Motor neuron (in vitro differentiated cells): Measurements from ENCODE around the gene COMMD7. TPM values are rescaled to one million over a fixed set of nuclear protein-coding genes. Genes with fewer than 3 reads are reported as not detected.
"Not testable (repeated sequence)": the region's sequence is repeated elsewhere in the genome, so short reads cannot be mapped to it uniquely, and the experiment has no call there.

ENCODE experiments used
- ATAC-seq, 8 experiments: fragments of 200-7000 bp; cut with Tn5 transposase; replicated peaks in 6 of 8; 2 replicates each; pipeline ENCODE4 v1.8.0; 2021; ENCODE audit warnings: mild to moderate bottlenecking in 8 of 8, moderate library complexity in 8 of 8
- H3K27ac ChIP-seq, 2 donors: fragments of 250-450 bp; sonication (Bioruptor Pico); 2 replicates each; pipeline ENCODE4 v1.9.0; 2021; ENCODE audit warnings: antibody characterized with exemption in 2 of 2, mild to moderate bottlenecking in 2 of 2, moderate library complexity in 1 of 2
- H3K4me1 ChIP-seq, 2 donors: fragments of 250-450 bp; sonication (Bioruptor Pico); replicated peaks in 1 of 2; 2 replicates each; pipeline ENCODE4 v1.6.1; 2021; ENCODE audit warnings: antibody characterized with exemption in 2 of 2, mild to moderate bottlenecking in 2 of 2, moderate library complexity in 1 of 2
- H3K4me3 ChIP-seq, 5 donors: fragments of 250-450 bp; sonication (Bioruptor Pico); 2 replicates each; pipeline ENCODE4 v1.9.0; 2021; ENCODE audit warnings: antibody characterized with exemption in 5 of 5, mild to moderate bottlenecking in 5 of 5, moderate library complexity in 4 of 5
- WGBS, 10 experiments: fragments of 450-650 bp; shearing (Covaris generic); methylation state at CpG; one replicate each; pipeline ENCODE4 v1.0.0; 2022; 5-methylcytosine and 5-hydroxymethylcytosine counted together
- in situ Hi-C, 9 experiments: fragments of 400-800 bp; cut with MboI; loops; one replicate each; pipeline ENCODE4 v1.15.0; 2021; ENCODE audit warnings: low sequenced_read_pairs in 9 of 9, low pct_unique_long_range_greater_than_20kb in 2 of 9; ENCODE audit not compliant: unreplicated experiment in 9 of 9
- total RNA-seq, 8 experiments: library from RNA; unstranded; fragments of 300-600 nt; gene quantifications; 2 replicates each; pipeline versions ENCODE4 v1.2.3 to v1.2.4, GENCODE V29; 2022

Gene COMMD7
- total RNA-seq, 8 experiments from 2014 or later, result 14.1 to 35.3 (median 17.5) TPM

DNA sequence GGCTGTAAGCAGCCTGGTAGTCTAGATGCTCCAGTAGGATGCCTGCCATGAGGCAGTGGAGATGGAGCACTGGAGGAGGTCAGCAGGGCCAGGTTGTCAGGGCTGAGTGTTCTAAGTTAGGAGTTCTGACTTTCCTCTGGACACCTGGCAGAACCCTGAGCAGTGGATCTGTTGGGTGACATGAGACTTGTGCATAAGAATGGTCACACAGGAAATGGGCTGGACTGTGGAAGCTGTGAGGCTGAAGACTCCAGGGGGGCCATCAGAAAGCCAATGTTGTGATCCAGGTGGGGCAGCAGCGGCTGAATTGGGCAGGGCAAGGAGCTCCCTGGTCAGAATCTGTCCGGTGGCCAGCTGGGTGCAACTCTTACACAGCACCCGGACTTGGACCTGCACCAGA, 45.7 kb downstream of the COMMD7 start:
- Histone ChIP-seq H3K4me1 (no peaks in the 10 kb centered on the region), H3K27ac (no peak overlapping the region), H3K4me3 (no peak overlapping the region)
- ATAC-seq, result no peak
- 80% methylated on average over 1 of the region's 3 CpGs; no CpG with 5 or more reads in 9 of the 10 experiments for WGBS, 10 experiments
- in situ Hi-C loops, result no loop called here

DNA sequence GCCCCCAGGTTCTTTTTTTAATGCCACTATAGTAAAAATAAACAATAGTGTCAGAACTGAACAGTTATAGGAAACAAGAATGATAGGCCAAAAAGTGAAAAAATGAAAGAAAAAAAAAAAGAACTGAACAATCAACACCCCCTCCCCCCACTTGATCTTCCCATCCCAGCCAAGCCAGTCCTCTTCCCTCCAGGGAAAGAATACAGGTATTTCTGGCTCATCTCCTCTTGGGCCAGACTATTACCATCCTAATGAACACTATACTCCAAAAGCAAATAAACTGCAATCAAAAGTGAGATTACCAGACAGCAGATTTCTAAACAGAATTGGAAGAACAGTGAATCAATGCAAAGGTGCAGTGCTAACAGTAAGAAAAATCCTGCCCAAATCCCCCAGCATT, 48.2 kb downstream of the COMMD7 start:
- Histone ChIP-seq H3K27ac (no peak overlapping the region), H3K4me1 (no peaks in the 10 kb centered on the region), H3K4me3 (no peak overlapping the region)
- in situ Hi-C loops, result no loop called here
- ATAC-seq, result no peak

- H3K27ac ChIP-seq, H3K4me1 ChIP-seq, H3K4me3 ChIP-seq, in situ Hi-C loops: not testable (repeated sequence)
- WGBS, 10 experiments, result no CpG with 5 or more reads among the region's 1 CpG
- ATAC-seq, result peak in 1 of 8 experiments; percentile 15
Measured at GRCh38 chr20:32688966-32689365, 54.3 kb downstream of the COMMD7 start.

GRCh38 chr20:32687180-32687532, 56.1 kb downstream of the COMMD7 start:
- Histone ChIP-seq H3K4me1 (no peaks in the 10 kb centered on the region), H3K4me3 (no peak overlapping the region), H3K27ac (no peak overlapping the region)
- in situ Hi-C loops, result no loop called here
- 84 to 100% (median 95%) methylated on average over 1 to 4 of the region's 9 CpGs; no CpG with 5 or more reads in 5 of the 10 experiments for WGBS, 10 experiments
- no peak for ATAC-seq

- in situ Hi-C loops, result no loop called here
- no peak for ATAC-seq
- H3K27ac ChIP-seq, result no peak overlapping the region
- no peak overlapping the region for H3K4me3 ChIP-seq
- H3K4me1 ChIP-seq, result peaks cover 0 to 3% of the 10 kb centered on the region in 2 donors
- WGBS, 10 experiments, result 85 to 100% (median 96%) methylated on average over 1 to 7 of the region's 10 CpGs; no CpG with 5 or more reads in 3 of the 10 experiments
Measured at GRCh38 chr20:32686530-32687179, 56.6 kb downstream of the COMMD7 start.

- in situ Hi-C loops, result no loop called here
- ATAC-seq, result peak in 3 of 8 experiments; percentile 60 to 81 (median 65)
- Histone ChIP-seq H3K27ac (no peak overlapping the region), H3K4me3 (no peak overlapping the region), H3K4me1 (peaks cover 3 to 9% of the 10 kb centered on the region in 2 donors)
- 3 to 86% (median 47%) methylated on average over 2 to 8 of the region's 17 CpGs; no CpG with 5 or more reads in 1 of the 10 experiments for WGBS, 10 experiments
Measured at GRCh38 chr20:32685541-32686529, 57.4 kb downstream of the COMMD7 start.

GRCh38 chr20:32682508-32682987, 60.7 kb downstream of the COMMD7 start:
- WGBS, 10 experiments, result 63 to 100% (median 89%) methylated on average over 2 to 9 of the region's 11 CpGs; no CpG with 5 or more reads in 3 of the 10 experiments
- in situ Hi-C loops, result no loop called here
- ATAC-seq, result no peak
- peaks cover 13 to 19% of the 10 kb centered on the region in 2 donors for H3K4me1 ChIP-seq
- H3K4me3 ChIP-seq, result no peak overlapping the region
- no peak overlapping the region for H3K27ac ChIP-seq

DNA sequence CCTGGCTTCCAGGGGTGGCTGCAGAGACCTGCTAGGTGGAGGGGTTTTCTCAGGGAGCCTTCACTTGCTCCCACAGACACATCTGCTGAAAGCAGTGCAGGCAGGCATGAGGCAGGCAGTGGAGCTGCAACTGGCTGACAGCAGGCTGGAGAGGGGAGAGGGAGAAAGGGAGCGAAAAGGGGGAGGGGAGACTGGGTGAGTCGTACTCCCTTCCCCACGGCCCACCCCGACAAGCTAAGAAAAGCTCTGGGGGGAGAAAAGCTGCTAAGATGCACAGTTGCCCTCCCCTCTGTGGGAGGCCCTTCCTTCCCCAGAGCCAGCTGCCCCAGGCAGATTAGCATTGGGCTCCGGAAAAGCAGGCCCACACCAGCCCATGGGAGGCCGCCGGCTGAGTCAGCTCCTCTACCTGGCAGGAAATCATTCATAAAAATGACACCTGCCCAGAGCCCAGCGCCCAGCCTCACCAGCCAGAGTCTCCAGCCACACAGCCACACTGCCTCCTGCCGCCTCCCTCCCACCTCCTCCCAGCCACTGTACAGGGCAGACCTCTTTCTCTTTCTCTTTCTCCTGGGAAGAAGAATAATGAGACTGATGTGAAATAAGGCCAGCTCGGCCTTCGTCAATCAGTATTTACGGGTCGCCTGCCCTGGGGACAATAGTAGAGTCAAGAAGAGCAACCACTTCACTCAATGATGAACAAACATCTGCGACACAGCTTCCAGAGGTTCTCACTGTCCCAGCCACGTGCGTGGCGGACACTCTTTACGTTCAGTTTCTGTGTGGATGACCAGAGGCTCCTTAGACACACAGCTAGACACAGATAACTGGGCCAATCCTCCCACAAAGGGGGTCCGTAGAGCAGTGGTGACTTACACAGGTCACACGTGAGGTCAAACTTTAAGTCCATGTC, 61.8 kb downstream of the COMMD7 start:
- Histone ChIP-seq H3K4me1 (peaks cover 13 to 19% of the 10 kb centered on the region in 2 donors), H3K27ac (peak overlapping the region; percentile 89 to 90), H3K4me3 (no peak overlapping the region)
- 0 to 100% (median 40%) methylated on average over 1 to 7 of the region's 20 CpGs; no CpG with 5 or more reads in 2 of the 10 experiments for WGBS, 10 experiments
- peak in 7 of 8 experiments; percentile 19 to 93 (median 90) for ATAC-seq
- in situ Hi-C loops, result no loop called here

- in situ Hi-C loops, result no loop called here
- peak overlapping the region; percentile 89 to 90 for H3K27ac ChIP-seq
- no peak overlapping the region for H3K4me3 ChIP-seq
- H3K4me1 ChIP-seq, result peaks cover 13 to 26% of the 10 kb centered on the region in 2 donors
- WGBS, 10 experiments, result 80 to 100% methylated on average over 1 of the region's 1 CpG; no CpG with 5 or more reads in 8 of the 10 experiments
- peak in 5 of 8 experiments; percentile 37 to 61 (median 57) for ATAC-seq
Measured at GRCh38 chr20:32680544-32681174, 62.6 kb downstream of the COMMD7 start.

GRCh38 chr20:32678948-32679347, 64.3 kb downstream of the COMMD7 start:
- in situ Hi-C loops, result loop anchor here in 1 of 9 experiments (10.0 kb wide), 1 partner anchor 96 kb away; no protein-coding TSS in a partner anchor
- 80 to 100% (median 95%) methylated on average over 1 to 2 of the region's 6 CpGs; no CpG with 5 or more reads in 6 of the 10 experiments for WGBS, 10 experiments
- Histone ChIP-seq H3K4me1 (peaks cover 13 to 28% of the 10 kb centered on the region in 2 donors), H3K27ac (no peak overlapping the region), H3K4me3 (no peak overlapping the region)
- ATAC-seq, result no peak

GRCh38 chr20:32675223-32675975, 67.9 kb downstream of the COMMD7 start:
- Histone ChIP-seq H3K4me3 (no peak overlapping the region), H3K27ac (no peak overlapping the region), H3K4me1 (peaks cover 21 to 32% of the 10 kb centered on the region in 2 donors)
- in situ Hi-C loops, result loop anchor here in 1 of 9 experiments (10.0 kb wide), 1 partner anchor 99 kb away; no protein-coding TSS in a partner anchor
- 60 to 94% (median 88%) methylated on average over 1 to 9 of the region's 13 CpGs; no CpG with 5 or more reads in 3 of the 10 experiments for WGBS, 10 experiments
- ATAC-seq, result no peak
